Stimulated activated CD8-positive, alpha-beta memory T cell treated with anti-CD3 and anti-CD28 coated beads, Interleukin-7, amount 100 ng/mL, for 48 hours (primary cell): Measurements from ENCODE around the gene BRCA2.
"Not testable (repeated sequence)": the region's sequence is repeated elsewhere in the genome, so short reads cannot be mapped to it uniquely, and the experiment has no call there.

ENCODE experiments used
- DNase-seq, 2 donors: peaks; one replicate each; pipeline ENCODE4 v3.0.0-alpha.2; 2020; ENCODE audit warnings: low read depth in 1 of 2; ENCODE audit errors: extremely low read depth in 1 of 2

The BRCA2 gene

GRCh38 chr13:32311188-32311897 is 4.0 kb upstream of the BRCA2 start:
- no peak for DNase-seq

GRCh38 chr13:32314271-32315237 is 754 bp upstream of the BRCA2 start:
- DNase-seq = peak; percentile 24 to 62

GRCh38 chr13:32316028-32316339 is 676 bp downstream of the BRCA2 start:
- DNase-seq = no peak

GRCh38 chr13:32316501-32316900 is 1.2 kb downstream of the BRCA2 start:
- no peak for DNase-seq

- no peak for DNase-seq
Measured at GRCh38 chr13:32317716-32318465, 2.6 kb downstream of the BRCA2 start.

GRCh38 chr13:32320528-32320927 is 5.2 kb downstream of the BRCA2 start:
- DNase-seq = no peak

- DNase-seq = no peak
Measured at GRCh38 chr13:32323912-32324311, 8.6 kb downstream of the BRCA2 start.

- no peak for DNase-seq
Measured at GRCh38 chr13:32330441-32330840, 15.1 kb downstream of the BRCA2 start.

GRCh38 chr13:32334671-32335070 is 19.4 kb downstream of the BRCA2 start:
- DNase-seq = no peak

GRCh38 chr13:32340914-32341313 is 25.6 kb downstream of the BRCA2 start:
- no peak for DNase-seq

GRCh38 chr13:32347651-32348050 is 32.3 kb downstream of the BRCA2 start:
- no peak for DNase-seq

- not testable (repeated sequence) for DNase-seq
Measured at GRCh38 chr13:32350839-32351441, 35.6 kb downstream of the BRCA2 start.

- no peak for DNase-seq
Measured at GRCh38 chr13:32354040-32354439, 38.7 kb downstream of the BRCA2 start.

- DNase-seq = not testable (repeated sequence)
Measured at GRCh38 chr13:32355935-32356334, 40.6 kb downstream of the BRCA2 start.

GRCh38 chr13:32362574-32362973 is 47.3 kb downstream of the BRCA2 start:
- DNase-seq = no peak

- no peak for DNase-seq
Measured at GRCh38 chr13:32370805-32371204, 55.5 kb downstream of the BRCA2 start.

- no peak for DNase-seq
Measured at GRCh38 chr13:32376642-32377415, 61.5 kb downstream of the BRCA2 start.

GRCh38 chr13:32378012-32378411 is 62.7 kb downstream of the BRCA2 start:
- DNase-seq = no peak

GRCh38 chr13:32381539-32381938 is 66.2 kb downstream of the BRCA2 start:
- no peak for DNase-seq
